ENCODE results near the gene TEX12.

Gene TEX12

GRCh38 chr11:112213753-112214152, 46.6 kb downstream of the TEX12 start:
- no peak for DNase-seq

GRCh38 chr11:112215621-112216020, 48.4 kb downstream of the TEX12 start:
- no peak for DNase-seq

GRCh38 chr11:112216561-112217105, 49.5 kb downstream of the TEX12 start:
- DNase-seq = no peak

- DNase-seq = peak; percentile 70
Observed at GRCh38 chr11:112219476-112220232, 52.5 kb downstream of the TEX12 start.

- no peak for DNase-seq
Observed at GRCh38 chr11:112221274-112221835, 54.2 kb downstream of the TEX12 start.

All from NCI-H146 (cell line).